ENCODE data around the gene NECAB2.

Gene NECAB2

GRCh38 chr16:83967091-83967490 is 953 bp upstream of the NECAB2 start:
- DNase-seq: no peak

GRCh38 chr16:83968306-83968851 is 335 bp downstream of the NECAB2 start:
- no peak for DNase-seq

- DNase-seq: no peak
Observed at GRCh38 chr16:83968891-83969649, 1.0 kb downstream of the NECAB2 start.

GRCh38 chr16:83969771-83970429 is 1.9 kb downstream of the NECAB2 start:
- DNase-seq: no peak

GRCh38 chr16:83970430-83970815 is 2.4 kb downstream of the NECAB2 start:
- no peak for DNase-seq

GRCh38 chr16:83971165-83972130 is 3.4 kb downstream of the NECAB2 start:
- DNase-seq: no peak

- DNase-seq: no peak
Observed at GRCh38 chr16:83972256-83973008, 4.4 kb downstream of the NECAB2 start.

GRCh38 chr16:83973077-83973476 is 5.0 kb downstream of the NECAB2 start:
- no peak for DNase-seq

GRCh38 chr16:83973581-83974385 is 5.7 kb downstream of the NECAB2 start:
- no peak for DNase-seq

GRCh38 chr16:83974475-83974874 is 6.4 kb downstream of the NECAB2 start:
- no peak for DNase-seq

- no peak for DNase-seq
Observed at GRCh38 chr16:83975590-83976260, 7.7 kb downstream of the NECAB2 start.

- no peak for DNase-seq
Observed at GRCh38 chr16:83977056-83977815, 9.2 kb downstream of the NECAB2 start.

- DNase-seq: no peak
Observed at GRCh38 chr16:83978401-83978904, 10.4 kb downstream of the NECAB2 start.

- no peak for DNase-seq
Observed at GRCh38 chr16:83979441-83979840, 11.4 kb downstream of the NECAB2 start.

GRCh38 chr16:83980794-83981193 is 12.8 kb downstream of the NECAB2 start:
- DNase-seq: no peak

GRCh38 chr16:83981799-83982198 is 13.8 kb downstream of the NECAB2 start:
- DNase-seq: no peak

GRCh38 chr16:83983491-83983890 is 15.4 kb downstream of the NECAB2 start:
- no peak for DNase-seq

GRCh38 chr16:83989300-83989699 is 21.3 kb downstream of the NECAB2 start:
- DNase-seq: no peak

- DNase-seq: no peak
Observed at GRCh38 chr16:83990492-83990891, 22.4 kb downstream of the NECAB2 start.

GRCh38 chr16:83992624-83993023 is 24.6 kb downstream of the NECAB2 start:
- DNase-seq: no peak
